LNCAP (cell line): ENCODE measurements around the gene C19orf85.

ENCODE experiments used
- TF ChIP-seq, protein P1 (sequence below): fragments of 450-650 bp; IDR thresholded peaks from 2 replicates; pipeline ENCODE4 v1.5.1; 2017; ENCODE audit warnings: mild to moderate bottlenecking

Gene C19orf85

DNA sequence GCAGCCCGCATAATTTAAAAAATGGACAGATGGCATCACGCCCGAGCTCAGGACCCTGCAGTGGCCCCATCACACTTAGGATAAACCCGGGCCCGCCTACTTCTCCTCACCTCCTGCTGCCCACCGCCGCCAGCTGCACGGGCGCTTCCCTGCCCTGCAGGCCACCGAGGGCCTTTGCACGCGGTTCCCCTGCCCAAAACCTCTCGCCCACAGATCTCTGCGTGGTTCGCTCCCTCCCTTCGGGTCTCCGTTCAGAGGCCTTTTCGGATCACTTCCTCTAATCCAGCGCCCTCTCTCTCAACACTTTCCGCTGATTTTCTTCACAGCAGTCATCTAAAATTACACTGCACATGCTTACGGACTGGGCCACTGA lies 23.2 kb downstream of the C19orf85 start:
- TF ChIP-seq, protein P1, sequence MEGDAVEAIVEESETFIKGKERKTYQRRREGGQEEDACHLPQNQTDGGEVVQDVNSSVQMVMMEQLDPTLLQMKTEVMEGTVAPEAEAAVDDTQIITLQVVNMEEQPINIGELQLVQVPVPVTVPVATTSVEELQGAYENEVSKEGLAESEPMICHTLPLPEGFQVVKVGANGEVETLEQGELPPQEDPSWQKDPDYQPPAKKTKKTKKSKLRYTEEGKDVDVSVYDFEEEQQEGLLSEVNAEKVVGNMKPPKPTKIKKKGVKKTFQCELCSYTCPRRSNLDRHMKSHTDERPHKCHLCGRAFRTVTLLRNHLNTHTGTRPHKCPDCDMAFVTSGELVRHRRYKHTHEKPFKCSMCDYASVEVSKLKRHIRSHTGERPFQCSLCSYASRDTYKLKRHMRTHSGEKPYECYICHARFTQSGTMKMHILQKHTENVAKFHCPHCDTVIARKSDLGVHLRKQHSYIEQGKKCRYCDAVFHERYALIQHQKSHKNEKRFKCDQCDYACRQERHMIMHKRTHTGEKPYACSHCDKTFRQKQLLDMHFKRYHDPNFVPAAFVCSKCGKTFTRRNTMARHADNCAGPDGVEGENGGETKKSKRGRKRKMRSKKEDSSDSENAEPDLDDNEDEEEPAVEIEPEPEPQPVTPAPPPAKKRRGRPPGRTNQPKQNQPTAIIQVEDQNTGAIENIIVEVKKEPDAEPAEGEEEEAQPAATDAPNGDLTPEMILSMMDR = no peak

DNA sequence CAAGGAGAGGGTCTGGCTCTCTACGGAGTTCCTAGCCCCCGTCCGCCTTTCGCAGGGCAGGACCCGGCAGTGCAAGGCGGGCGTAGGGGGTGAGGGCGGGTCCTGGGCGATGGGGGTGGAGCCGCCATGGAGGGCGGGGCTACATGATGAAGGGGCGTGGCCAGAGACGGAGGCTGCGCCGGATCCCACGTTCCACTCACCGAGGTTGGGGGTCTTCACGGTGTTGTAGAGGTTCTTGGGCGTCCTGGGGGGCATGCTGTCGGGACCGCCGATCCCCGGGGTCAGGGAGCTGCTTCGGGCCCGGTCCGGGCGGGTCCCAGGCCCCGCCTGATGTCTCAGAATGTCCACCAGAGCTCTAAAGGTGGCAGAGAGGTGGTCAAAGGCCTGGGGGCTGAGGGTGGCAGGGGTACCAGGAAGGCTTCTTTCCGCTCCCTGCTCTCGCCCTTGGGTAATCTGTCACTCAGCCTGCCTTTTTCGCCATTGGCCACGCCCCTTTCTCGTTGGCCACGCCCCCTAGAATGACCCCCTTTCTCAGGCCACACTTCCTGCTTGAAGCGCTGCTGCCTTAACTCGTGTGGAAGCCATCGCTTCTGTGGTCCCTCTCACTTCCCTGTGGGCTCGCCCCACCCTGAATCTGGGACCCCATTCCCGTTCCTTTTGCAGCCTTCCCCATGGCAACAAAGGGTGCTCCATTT lies 24.0 kb downstream of the C19orf85 start:
- TF ChIP-seq, protein P1 = no peak

DNA sequence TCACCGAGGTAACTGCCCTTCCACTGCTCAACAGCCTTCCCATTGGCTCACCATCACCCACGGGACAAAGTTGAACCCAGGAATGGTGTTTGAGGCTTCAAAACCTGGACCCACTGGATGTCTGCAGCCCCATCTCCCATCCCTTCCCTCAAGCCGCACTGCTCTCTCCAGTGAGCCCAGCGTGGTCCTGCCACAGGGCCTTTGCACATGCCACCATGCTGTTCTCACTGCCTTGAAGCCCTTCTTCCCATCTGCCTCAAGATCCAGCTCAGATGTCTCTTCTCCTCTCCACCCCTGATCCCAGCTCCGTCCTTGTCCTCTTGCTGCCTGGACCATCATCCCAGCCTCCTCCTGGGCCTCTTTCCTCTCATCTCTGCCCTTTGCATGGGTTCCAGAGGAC lies 25.5 kb downstream of the C19orf85 start:
- TF ChIP-seq, protein P1 = no peak

DNA sequence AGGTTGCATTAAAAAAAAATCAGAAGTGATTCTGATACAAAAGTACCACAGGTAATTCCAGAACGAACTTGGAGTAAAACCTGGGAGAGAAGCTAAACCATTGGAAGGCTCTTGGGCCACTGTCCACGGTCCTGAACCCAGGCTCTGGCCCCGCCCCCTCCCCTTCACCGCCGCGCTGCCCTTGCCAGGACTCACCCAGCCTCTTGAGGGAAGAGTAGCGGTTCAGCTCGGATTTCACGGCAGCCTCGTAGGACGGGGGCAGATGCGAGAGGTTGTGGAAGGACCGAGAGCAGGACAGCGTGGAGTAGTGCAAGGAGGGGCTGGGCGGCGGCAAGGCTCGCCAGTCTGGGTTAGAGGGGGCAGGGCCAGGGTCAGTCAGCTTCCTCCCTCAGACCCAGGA lies 27.1 kb downstream of the C19orf85 start:
- TF ChIP-seq, protein P1 = no peak

DNA sequence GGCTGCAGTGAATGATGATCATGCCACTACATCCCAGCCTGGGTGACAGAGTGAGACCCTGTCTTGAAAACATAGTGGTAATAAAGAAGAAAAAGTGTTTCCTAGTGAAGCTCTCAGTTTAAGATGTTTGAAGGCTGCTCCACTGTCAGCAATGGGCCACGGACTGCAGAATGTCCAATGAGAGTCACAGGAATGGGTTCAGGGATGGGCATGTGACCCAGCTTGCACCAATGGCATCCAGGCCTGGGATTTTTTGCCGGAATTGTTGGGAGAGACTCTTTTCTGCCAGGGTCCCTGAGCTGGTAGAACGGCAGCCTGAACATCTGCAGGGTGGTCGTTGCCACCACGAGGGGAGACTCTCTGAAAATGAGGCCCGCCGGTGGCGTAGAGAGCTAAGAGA lies 27.7 kb downstream of the C19orf85 start:
- TF ChIP-seq, protein P1 = no peak

DNA sequence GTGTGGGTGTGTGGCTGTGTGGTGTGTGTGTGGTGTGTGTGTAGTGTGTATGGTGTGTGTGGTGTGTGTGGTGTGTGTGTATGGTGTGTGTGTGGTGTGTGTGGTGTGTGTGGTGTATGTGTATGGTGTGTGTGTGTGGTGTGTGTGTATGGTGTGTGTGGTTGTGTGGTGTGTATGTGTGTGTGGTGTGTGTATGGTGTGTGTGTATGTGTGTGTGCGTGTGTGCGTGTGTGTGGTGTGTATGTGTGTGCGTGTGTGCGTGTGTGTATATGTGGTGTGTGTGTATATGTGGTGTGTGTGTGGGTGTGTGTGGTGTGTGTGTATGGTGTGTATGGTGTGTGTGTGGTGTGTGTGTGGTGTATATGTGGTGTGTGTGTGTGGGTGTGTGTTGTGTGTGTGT lies 29.5 kb downstream of the C19orf85 start:
- TF ChIP-seq, protein P1 = no peak

DNA sequence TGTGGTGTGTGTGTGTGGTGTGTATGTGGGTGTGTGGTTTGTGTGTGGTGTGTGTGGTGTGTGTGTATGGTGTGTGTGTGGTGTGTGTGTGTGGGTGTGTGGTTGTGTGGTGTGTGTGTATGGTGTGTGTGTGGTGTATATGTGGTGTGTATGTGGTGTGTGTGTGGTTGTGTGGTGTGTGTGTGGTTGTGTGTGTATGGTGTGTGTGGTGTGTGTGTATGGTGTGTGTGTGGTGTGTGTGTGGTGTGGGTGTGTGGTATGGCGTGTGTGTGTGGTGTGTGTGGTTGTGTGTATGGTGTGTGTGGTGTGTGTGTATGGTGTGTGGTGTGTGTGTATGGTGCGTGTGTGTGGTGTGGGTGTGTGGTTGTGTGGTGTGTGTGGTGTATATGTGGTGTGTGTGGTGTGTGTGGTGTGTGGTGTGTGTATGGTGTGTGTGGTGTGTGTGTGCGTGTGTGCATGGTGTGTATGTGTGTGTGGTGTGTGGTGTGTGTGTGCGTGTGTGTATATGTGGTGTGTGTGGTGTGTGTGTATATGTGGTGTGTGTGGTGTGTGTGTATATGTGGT lies 30.1 kb downstream of the C19orf85 start:
- TF ChIP-seq, protein P1 = no peak
